ENCODE measurements around the gene TRIM38. TPM values are rescaled to one million over a fixed set of nuclear protein-coding genes. Genes with fewer than 3 reads are reported as not detected.

Gene TRIM38
- total and polyA plus RNA-seq, 5 experiments from 2014 or later = 4.3 to 29.7 (median 7.4) TPM

GRCh38 chr6:26032340-26033084 lies 69.9 kb downstream of the TRIM38 start:
- H3K27ac Mint-ChIP-seq = peak overlapping the region; percentile 93 to 99 (median 96)
- DNase-seq (peak in 2 of 10 donors; percentile 17 to 40), ATAC-seq (peak; percentile 8 to 13)
- no peaks in the 10 kb centered on the region for H3K27me3 Mint-ChIP-seq
- POLR2A ChIA-PET = interaction anchor here (0.6 to 16.7 kb wide), 30 partner anchors 12 to 1861 kb away, joined by 3 to 748 read pairs (median 8); partner anchors contain the start of gene TRIM38
- H3K4me3 Mint-ChIP-seq = peak overlapping the region; percentile 94 to 97 (median 95)
- H3K36me3 Mint-ChIP-seq = no peaks in the 10 kb centered on the region
- peaks cover 6 to 46% (median 34%) of the 10 kb centered on the region in 4 donors for H3K4me1 Mint-ChIP-seq
- peaks cover 0 to 4% (median 0%) of the 10 kb centered on the region in 9 donors for H3K9me3 Mint-ChIP-seq

- no peaks in the 10 kb centered on the region for H3K27me3 Mint-ChIP-seq
- DNase-seq = peak in 9 of 10 donors; percentile 43 to 84 (median 63)
- peak; percentile 66 to 76 for ATAC-seq
- H3K9me3 Mint-ChIP-seq = peaks cover 0 to 4% (median 0%) of the 10 kb centered on the region in 9 donors
- POLR2A ChIA-PET = interaction anchor here (0.6 to 16.7 kb wide), 27 partner anchors 12 to 1860 kb away, joined by 3 to 748 read pairs (median 13); partner anchors contain the start of gene TRIM38
- H3K4me3 Mint-ChIP-seq = peak overlapping the region; percentile 94 to 97 (median 95)
- H3K36me3 Mint-ChIP-seq = no peaks in the 10 kb centered on the region
- peak overlapping the region; percentile 93 to 99 (median 96) for H3K27ac Mint-ChIP-seq
- peaks cover 6 to 40% (median 31%) of the 10 kb centered on the region in 4 donors for H3K4me1 Mint-ChIP-seq
Measured at GRCh38 chr6:26033085-26033940, 70.7 kb downstream of the TRIM38 start.

GRCh38 chr6:26033941-26034354 lies 71.3 kb downstream of the TRIM38 start:
- ATAC-seq (no peak), DNase-seq (peak in 4 of 10 donors; percentile 12 to 64 (median 23))
- peaks cover 0 to 4% (median 0%) of the 10 kb centered on the region in 9 donors for H3K9me3 Mint-ChIP-seq
- peaks cover 4 to 39% (median 29%) of the 10 kb centered on the region in 4 donors for H3K4me1 Mint-ChIP-seq
- peak overlapping the region; percentile 94 to 97 (median 95) for H3K4me3 Mint-ChIP-seq
- no peaks in the 10 kb centered on the region for H3K27me3 Mint-ChIP-seq
- peak overlapping the region; percentile 93 to 99 (median 96) for H3K27ac Mint-ChIP-seq
- POLR2A ChIA-PET = interaction anchor here (1.8 to 16.7 kb wide), 10 partner anchors 13 to 1804 kb away, joined by 8 to 748 read pairs (median 41); partner anchors contain the start of gene TRIM38
- H3K36me3 Mint-ChIP-seq = no peaks in the 10 kb centered on the region

- peaks cover 3 to 37% (median 29%) of the 10 kb centered on the region in 4 donors for H3K4me1 Mint-ChIP-seq
- peak overlapping the region in 8 of 10 donors; percentile 6 to 96 (median 94) for H3K4me3 Mint-ChIP-seq
- H3K36me3 Mint-ChIP-seq = no peaks in the 10 kb centered on the region
- ATAC-seq = no peak
- H3K27ac Mint-ChIP-seq = peak overlapping the region in 1 of 10 donors; percentile 67
- no peaks in the 10 kb centered on the region for H3K27me3 Mint-ChIP-seq
- DNase-seq = no peak
- POLR2A ChIA-PET = interaction anchor here (0.6 to 16.7 kb wide), 5 partner anchors 12 to 1830 kb away, joined by 4 to 748 read pairs (median 77); a partner anchor contains a TSS
- peaks cover 0 to 4% (median 0%) of the 10 kb centered on the region in 9 donors for H3K9me3 Mint-ChIP-seq
Measured at GRCh38 chr6:26034905-26035304, 72.3 kb downstream of the TRIM38 start.

Other genes with a start within 250 kb of the TRIM38 start
- not detected for gene SLC17A4, start 208.1 kb upstream of the TRIM38 start, total RNA-seq
- not detected for gene SLC17A4, start 208.1 kb upstream of the TRIM38 start, polyA plus RNA-seq
- gene SLC17A1, start 130.8 kb upstream of the TRIM38 start, total RNA-seq = not detected
- gene SLC17A1, start 130.8 kb upstream of the TRIM38 start, polyA plus RNA-seq = not detected
- not detected for gene SLC17A3, start 88.6 kb upstream of the TRIM38 start, total RNA-seq
- under 1 TPM in 1 of 3 donors, not detected in 2; 0.35 TPM for gene SLC17A3, start 88.6 kb upstream of the TRIM38 start, polyA plus RNA-seq
- not detected for gene SLC17A2, start 32.1 kb upstream of the TRIM38 start, total RNA-seq
- not detected for gene SLC17A2, start 32.1 kb upstream of the TRIM38 start, polyA plus RNA-seq
- 1 to 10 TPM; 1.3 to 1.6 TPM for gene HFE, start 124.6 kb downstream of the TRIM38 start, total RNA-seq
- gene HFE, start 124.6 kb downstream of the TRIM38 start, polyA plus RNA-seq = 1 to 10 TPM in 2 of 3 donors, under 1 TPM in 1; 0.68 to 3.8 (median 1.8) TPM

All from naive thymus-derived CD8-positive, alpha-beta T cell (primary cell).